KMS-11 (cell line): Measurements from ENCODE around the gene ZNF197.

Experiments
- H2AFZ ChIP-seq: fragments of 200-600 bp; sonication (generic); 2 replicates; pipeline ENCODE4 v1.6.1; 2016; ENCODE audit warnings: antibody characterized with exemption, mixed run types, low read depth
- H3K27ac ChIP-seq: fragments of 200-600 bp; sonication (generic); 2 replicates; pipeline ENCODE4 v1.6.1; 2016; ENCODE audit warnings: mild to moderate bottlenecking, mixed run types
- H3K27me3 ChIP-seq: fragments of 200-600 bp; sonication (generic); 2 replicates; pipeline ENCODE4 v1.6.1; 2017; ENCODE audit warnings: mild to moderate bottlenecking, low read depth, mixed run types, moderate library complexity; ENCODE audit not compliant: insufficient read depth
- H3K36me3 ChIP-seq: fragments of 200-600 bp; sonication (generic); 2 replicates; pipeline ENCODE4 v1.6.1; 2017; ENCODE audit warnings: mild to moderate bottlenecking, mixed run types; ENCODE audit not compliant: insufficient read depth
- H3K4me1 ChIP-seq: fragments of 200-600 bp; sonication (generic); 2 replicates; pipeline ENCODE4 v1.6.1; 2016; ENCODE audit warnings: mild to moderate bottlenecking, low read depth, mixed run types; ENCODE audit not compliant: poor library complexity, severe bottlenecking
- H3K4me2 ChIP-seq: fragments of 200-600 bp; sonication (generic); 2 replicates; pipeline ENCODE4 v1.7.0; 2016; ENCODE audit warnings: mild to moderate bottlenecking, mixed run types
- H3K4me3 ChIP-seq: fragments of 200-600 bp; sonication (generic); IDR thresholded peaks from 2 replicates; pipeline ENCODE4 v1.6.1; 2017; ENCODE audit warnings: low read depth, low read length, mixed read lengths; ENCODE audit not compliant: insufficient read depth
- H3K79me2 ChIP-seq: fragments of 200-600 bp; sonication (generic); 2 replicates; pipeline ENCODE4 v1.6.1; 2016; ENCODE audit warnings: low read depth, mixed run types; ENCODE audit not compliant: insufficient read depth
- H3K9ac ChIP-seq: fragments of 200-600 bp; sonication (generic); 2 replicates; pipeline ENCODE4 v1.6.1; 2016; ENCODE audit warnings: mild to moderate bottlenecking, mixed run types
- H4K20me1 ChIP-seq: fragments of 200-600 bp; sonication (generic); 2 replicates; pipeline ENCODE4 v1.6.1; 2016; ENCODE audit warnings: mild to moderate bottlenecking, mixed run types; ENCODE audit not compliant: insufficient read depth
- TF ChIP-seq, protein P1 (sequence below): fragments of 200-600 bp; sonication (generic); conservative IDR thresholded peaks from 2 replicates; pipeline ENCODE4 v1.6.1; 2017; ENCODE audit warnings: low read depth, mild to moderate bottlenecking, antibody characterized with exemption, low read length, moderate library complexity, mixed read lengths

The ZNF197 gene

DNA sequence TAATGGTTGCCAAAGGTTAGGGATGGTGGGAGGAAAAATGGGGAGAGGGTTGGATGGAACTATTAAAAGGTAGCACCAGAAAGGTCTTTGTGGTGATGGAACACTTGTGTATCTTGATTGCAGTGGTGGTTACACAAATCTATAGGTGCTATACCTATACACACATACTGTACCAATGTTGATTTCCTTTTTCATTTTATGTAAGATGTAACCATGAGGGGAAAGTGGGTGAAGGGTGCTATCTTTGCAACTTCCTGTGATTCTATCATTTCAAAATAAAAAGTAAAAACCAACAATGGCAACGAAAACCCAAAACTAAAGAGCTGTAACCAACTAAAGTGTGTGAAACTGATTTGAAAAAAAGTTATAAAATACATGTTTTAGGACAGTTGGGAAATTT, 22.9 kb downstream of the ZNF197 start:
- Histone ChIP-seq H3K4me2 (peak overlapping the region; percentile 71; the same call in 1 of the 2 replicates), H3K36me3 (no peaks in the 10 kb centered on the region; the same call in 1 of the 2 replicates), H2AFZ (peak overlapping the region; percentile 83), H3K4me3 (no peak overlapping the region), H4K20me1 (no peaks in the 10 kb centered on the region), H3K27me3 (no peaks in the 10 kb centered on the region), H3K27ac (no peak overlapping the region), H3K9ac (no peak overlapping the region), H3K79me2 (no peaks in the 10 kb centered on the region), H3K4me1 (peaks cover 11% of the 10 kb centered on the region)
- TF ChIP-seq, protein P1, sequence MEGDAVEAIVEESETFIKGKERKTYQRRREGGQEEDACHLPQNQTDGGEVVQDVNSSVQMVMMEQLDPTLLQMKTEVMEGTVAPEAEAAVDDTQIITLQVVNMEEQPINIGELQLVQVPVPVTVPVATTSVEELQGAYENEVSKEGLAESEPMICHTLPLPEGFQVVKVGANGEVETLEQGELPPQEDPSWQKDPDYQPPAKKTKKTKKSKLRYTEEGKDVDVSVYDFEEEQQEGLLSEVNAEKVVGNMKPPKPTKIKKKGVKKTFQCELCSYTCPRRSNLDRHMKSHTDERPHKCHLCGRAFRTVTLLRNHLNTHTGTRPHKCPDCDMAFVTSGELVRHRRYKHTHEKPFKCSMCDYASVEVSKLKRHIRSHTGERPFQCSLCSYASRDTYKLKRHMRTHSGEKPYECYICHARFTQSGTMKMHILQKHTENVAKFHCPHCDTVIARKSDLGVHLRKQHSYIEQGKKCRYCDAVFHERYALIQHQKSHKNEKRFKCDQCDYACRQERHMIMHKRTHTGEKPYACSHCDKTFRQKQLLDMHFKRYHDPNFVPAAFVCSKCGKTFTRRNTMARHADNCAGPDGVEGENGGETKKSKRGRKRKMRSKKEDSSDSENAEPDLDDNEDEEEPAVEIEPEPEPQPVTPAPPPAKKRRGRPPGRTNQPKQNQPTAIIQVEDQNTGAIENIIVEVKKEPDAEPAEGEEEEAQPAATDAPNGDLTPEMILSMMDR: no peak

DNA sequence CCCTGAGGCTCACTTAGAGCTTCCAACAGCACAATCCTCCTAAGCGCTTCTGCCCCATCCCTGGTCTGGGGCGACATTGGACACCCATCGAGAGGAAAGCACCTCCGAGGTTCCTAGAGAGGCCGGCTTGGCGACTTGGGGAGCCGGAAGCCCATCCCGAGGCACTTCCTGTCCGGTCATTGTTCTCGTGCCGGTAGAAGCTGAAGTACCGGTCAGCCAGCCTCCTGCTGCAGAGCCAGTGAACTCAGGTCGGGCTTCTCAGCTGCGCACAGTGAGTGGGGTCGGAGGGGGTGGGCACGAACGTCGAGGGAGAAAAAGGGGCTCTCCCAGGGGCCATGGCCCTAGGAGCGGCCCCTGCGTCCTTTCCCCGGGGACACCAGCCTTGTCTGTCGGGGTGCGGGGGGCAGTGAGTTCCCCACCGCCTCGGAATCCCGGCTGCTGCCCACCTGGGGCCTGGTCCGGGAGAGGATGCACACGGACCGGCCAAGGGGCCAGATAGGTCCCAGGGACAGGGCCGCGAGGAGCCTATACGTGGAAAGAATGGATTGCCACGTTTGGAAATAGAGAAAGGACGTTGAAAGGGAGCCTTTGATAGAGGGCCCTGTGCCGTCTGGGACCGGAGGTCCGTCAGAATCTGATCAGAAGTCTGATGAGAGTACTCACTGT, 23.9 kb downstream of the ZNF197 start, which contains the start of gene ZNF35:
Gene ZNF35, plus strand, starts transcription at position 169 of the 666 bp plus-strand sequence. CDS start 2,336 bp downstream, outside the sequence.
- Histone ChIP-seq H3K79me2 (no peaks in the 10 kb centered on the region), H3K36me3 (peaks cover 5% of the 10 kb centered on the region; the same call in 1 of the 2 replicates), H3K9ac (peak within 1 kb of the TSS; percentile 62; the same call in 1 of the 2 replicates), H3K4me1 (peaks cover 11% of the 10 kb centered on the region), H2AFZ (peak within 1 kb of the TSS; percentile 83), H3K27me3 (no peaks in the 10 kb centered on the region), H4K20me1 (no peaks in the 10 kb centered on the region), H3K27ac (no peak within 1 kb of the TSS), H3K4me3 (peak within 1 kb of the TSS; percentile 80), H3K4me2 (peak within 1 kb of the TSS; percentile 71)
- TF ChIP-seq, protein P1: no peak

DNA sequence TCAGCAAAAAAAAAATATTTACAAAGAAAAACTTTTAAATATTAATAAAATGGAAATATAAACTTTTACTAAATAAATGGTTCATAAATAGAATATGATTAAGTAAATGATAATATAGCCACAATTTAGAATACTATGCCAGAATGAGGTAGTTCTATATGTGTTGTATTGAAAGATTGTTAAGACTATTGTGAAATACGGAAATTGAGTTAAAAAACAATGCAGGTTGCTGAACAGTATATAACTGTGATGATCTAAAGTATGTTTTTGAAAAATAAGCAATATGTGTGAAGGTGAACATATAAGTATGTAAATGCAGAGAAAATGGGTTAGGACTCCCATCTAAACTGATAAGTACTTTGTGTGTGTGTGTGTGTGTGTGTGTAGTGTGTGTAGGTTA, 24.9 kb downstream of the ZNF197 start:
- Histone ChIP-seq H3K27me3 (no peaks in the 10 kb centered on the region), H3K4me1 (peaks cover 11% of the 10 kb centered on the region), H3K36me3 (peaks cover 5% of the 10 kb centered on the region; the same call in 1 of the 2 replicates), H4K20me1 (no peaks in the 10 kb centered on the region), H2AFZ (no peak overlapping the region), H3K4me2 (no peak overlapping the region), H3K4me3 (no peak overlapping the region), H3K27ac (no peak overlapping the region), H3K9ac (no peak overlapping the region), H3K79me2 (no peaks in the 10 kb centered on the region)
- TF ChIP-seq, protein P1: no peak

DNA sequence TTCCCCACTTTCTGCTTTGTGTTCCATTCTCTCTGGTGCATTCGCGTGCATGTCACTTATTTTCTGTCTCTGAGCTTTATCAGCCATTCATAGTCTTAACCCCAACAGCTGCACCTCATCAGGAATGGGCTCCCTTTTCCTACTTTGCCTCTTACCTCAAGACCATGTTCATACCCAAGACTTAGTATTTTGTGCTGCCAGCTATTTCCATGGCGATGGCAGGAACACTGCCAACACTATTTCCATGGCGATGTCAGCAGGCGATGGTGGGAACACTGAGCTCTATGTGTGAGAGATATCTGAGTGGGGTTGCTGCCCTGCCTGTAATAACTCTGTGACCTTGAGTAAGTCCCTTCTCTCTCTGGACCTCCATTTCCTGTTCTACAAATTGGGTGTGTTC, 29.2 kb downstream of the ZNF197 start:
- Histone ChIP-seq H3K9ac (no peak overlapping the region), H3K36me3 (peaks cover 5% of the 10 kb centered on the region; the same call in 1 of the 2 replicates), H4K20me1 (no peaks in the 10 kb centered on the region), H3K27ac (no peak overlapping the region), H3K27me3 (no peaks in the 10 kb centered on the region), H3K4me3 (no peak overlapping the region), H3K79me2 (no peaks in the 10 kb centered on the region), H2AFZ (no peak overlapping the region), H3K4me1 (peaks cover 11% of the 10 kb centered on the region), H3K4me2 (no peak overlapping the region)
- TF ChIP-seq, protein P1: no peak
